ENCODE results near the gene FKRP. TPM values are rescaled to one million over a fixed set of nuclear protein-coding genes. Genes with fewer than 3 reads are reported as not detected.

FKRP gene
- total RNA-seq, 1 experiment from 2014 or later = 19.4 TPM

GRCh38 chr19:46722004-46722380 lies 23.9 kb upstream of the FKRP start (continued):
- no peak for TF ChIP-seq FOSL1 (IDR thresholded peaks at IDR 0.05; ENCODE audit: low read depth)
- TF ChIP-seq JUND (IDR thresholded peaks at IDR 0.05) = no peak
- TF ChIP-seq EZH2 (IDR thresholded peaks at IDR 0.05) = no peak
- no peak for TF ChIP-seq POLR2A (IDR thresholded peaks at IDR 0.05; ENCODE audit: borderline replicate concordance, extremely low read depth, insufficient read depth, insufficient read length)
- no peak for TF ChIP-seq EZH2phosphoT487 (IDR thresholded peaks at IDR 0.05; ENCODE audit: borderline replicate concordance)
- TF ChIP-seq ZNF274 (IDR thresholded peaks at IDR 0.05; ENCODE audit: low read depth, low read length) = no peak
- no peak for TF ChIP-seq CBX3 (IDR thresholded peaks at IDR 0.05; ENCODE audit: low read depth)
- no peak for TF ChIP-seq YY1 (IDR thresholded peaks at IDR 0.05; ENCODE audit: extremely low read depth, insufficient replicate concordance, low read depth, low read length)
- no peak for TF ChIP-seq ATF3 (IDR thresholded peaks at IDR 0.05)

GRCh38 chr19:46722421-46723022 lies 23.3 kb upstream of the FKRP start:
- DNase-seq (ENCODE audit: low read depth, low spot score) (no peak), ATAC-seq (no peak)
- intact Hi-C loops (cut with micrococcal nuclease) = loop anchor here (10.0 kb wide), 1 partner anchor 108 kb away; no protein-coding TSS in a partner anchor
- Histone ChIP-seq H3K9ac (ENCODE audit: low read length) (no peak overlapping the region), H3K4me2 (ENCODE audit: low read length) (no peak overlapping the region), H3K79me2 (ENCODE audit: insufficient read depth, low read length) (peaks cover 11% of the 10 kb centered on the region; the same call in 1 of the 2 replicates), H2AFZ (ENCODE audit: low read depth, low read length, poor library complexity, severe bottlenecking) (no peak overlapping the region), H3K36me3 (ENCODE audit: control insufficient read depth in 1 of 2, insufficient read depth in 2 of 2, low read length in 2 of 2) (peaks cover 41 to 66% of the 10 kb centered on the region in 2 experiments; a peak in 3 of 4 replicates), H3K9me2 (ENCODE audit: insufficient read depth) (no peaks in the 10 kb centered on the region), H3K4me1 (ENCODE audit: control insufficient read depth in 1 of 2, insufficient read depth in 2 of 2, low read length in 2 of 2) (peaks cover 3 to 10% of the 10 kb centered on the region in 2 experiments; a peak in 3 of 4 replicates), H3K9me3 (ENCODE audit: control insufficient read depth in 1 of 2, insufficient read depth in 1 of 2, low read depth in 1 of 2, low read length in 2 of 2) (no peaks in the 10 kb centered on the region), H3K4me3 (replicated peaks in 1 of 2; ENCODE audit: low read depth in 1 of 2, low read length in 2 of 2) (no peak overlapping the region), H3K27me3 (ENCODE audit: insufficient read depth, low read length) (no peaks in the 10 kb centered on the region), H4K20me1 (ENCODE audit: insufficient read depth) (no peaks in the 10 kb centered on the region), H3K27ac (ENCODE audit: low read depth, low read length) (no peak overlapping the region)
- TF ChIP-seq EGR1 (IDR thresholded peaks at IDR 0.05; ENCODE audit: low read depth) = no peak
- no peak for TF ChIP-seq CEBPB (IDR thresholded peaks at IDR 0.05; ENCODE audit: low read depth)
- TF ChIP-seq TCF7L2 (IDR thresholded peaks at IDR 0.05; ENCODE audit: borderline replicate concordance, extremely low read depth, insufficient read depth, insufficient read length) = no peak
- no peak for TF ChIP-seq CBX3 (IDR thresholded peaks at IDR 0.05; ENCODE audit: low read depth)
- no peak for TF ChIP-seq POLR2A (IDR thresholded peaks at IDR 0.05; ENCODE audit: borderline replicate concordance, extremely low read depth, insufficient read depth, insufficient read length)
- TF ChIP-seq SRF (IDR thresholded peaks at IDR 0.05; ENCODE audit: low read depth) = no peak
- no peak for TF ChIP-seq RAD21 (IDR thresholded peaks at IDR 0.05; ENCODE audit: low read depth)
- TF ChIP-seq SIN3A (IDR thresholded peaks at IDR 0.05; ENCODE audit: low read depth) = no peak
- TF ChIP-seq ZNF274 (IDR thresholded peaks at IDR 0.05; ENCODE audit: low read depth, low read length) = no peak
- ChIA-PET CTCF (no interaction called here), RAD21 (ENCODE audit: low non-redundant PET in 1 of 2, low total read pairs in 2 of 2, uncharacterized antibody in 2 of 2, unreplicated experiment in 2 of 2) (no interaction called here), POLR2A (no interaction called here)
- BruUV-seq (replicated peaks) = no TSS peak
